A172 (cell line): ENCODE measurements around the gene CTNNA2. TPM values are rescaled to one million over a fixed set of nuclear protein-coding genes. Genes with fewer than 3 reads are reported as not detected.

Source experiments
- DNase-seq: peaks from one replicate; pipeline ENCODE4 v3.0.0-alpha.2; 2015; ENCODE audit warnings: low spot score
- total RNA-seq: library from RNA; depleted of rRNA; stranded (reverse); fragments of >200 nt; shearing (Covaris generic); gene quantifications from 2 replicates; pipeline ENCODE4 v1.2.3, GENCODE V29; 2014

Gene CTNNA2
- total RNA-seq, 1 experiment from 2014 or later, result 0.31 TPM

GRCh38 chr2:79789811-79790210, 277.0 kb downstream of the CTNNA2 start:
- DNase-seq, result no peak

GRCh38 chr2:79792090-79792489, 279.2 kb downstream of the CTNNA2 start:
- DNase-seq, result no peak

GRCh38 chr2:79793006-79793405, 280.2 kb downstream of the CTNNA2 start:
- DNase-seq, result no peak

- no peak for DNase-seq
Observed at GRCh38 chr2:79796641-79797040, 283.8 kb downstream of the CTNNA2 start.

GRCh38 chr2:79798776-79799175, 285.9 kb downstream of the CTNNA2 start:
- DNase-seq, result no peak

GRCh38 chr2:79799729-79800128, 286.9 kb downstream of the CTNNA2 start:
- DNase-seq, result no peak

GRCh38 chr2:79801082-79801481, 288.2 kb downstream of the CTNNA2 start:
- no peak for DNase-seq

- no peak for DNase-seq
Observed at GRCh38 chr2:79817288-79817687, 304.4 kb downstream of the CTNNA2 start.

GRCh38 chr2:79820281-79820680, 307.4 kb downstream of the CTNNA2 start:
- no peak for DNase-seq

GRCh38 chr2:79822136-79822535, 309.3 kb downstream of the CTNNA2 start:
- no peak for DNase-seq

- DNase-seq, result no peak
Observed at GRCh38 chr2:79824086-79824786, 311.4 kb downstream of the CTNNA2 start.

- DNase-seq, result no peak
Observed at GRCh38 chr2:79827881-79828280, 315.0 kb downstream of the CTNNA2 start.

- DNase-seq, result no peak
Observed at GRCh38 chr2:79830501-79830900, 317.6 kb downstream of the CTNNA2 start.

GRCh38 chr2:79831961-79832360, 319.1 kb downstream of the CTNNA2 start:
- DNase-seq, result no peak

- no peak for DNase-seq
Observed at GRCh38 chr2:79832511-79833234, 319.8 kb downstream of the CTNNA2 start.

GRCh38 chr2:79833235-79833878, 320.5 kb downstream of the CTNNA2 start:
- DNase-seq, result no peak

- no peak for DNase-seq
Observed at GRCh38 chr2:79835911-79836310, 323.1 kb downstream of the CTNNA2 start.

- DNase-seq, result no peak
Observed at GRCh38 chr2:79844011-79844410, 331.2 kb downstream of the CTNNA2 start.

GRCh38 chr2:79846878-79847277, 334.0 kb downstream of the CTNNA2 start:
- no peak for DNase-seq

GRCh38 chr2:79849241-79849640, 336.4 kb downstream of the CTNNA2 start:
- no peak for DNase-seq

- no peak for DNase-seq
Observed at GRCh38 chr2:79849949-79850348, 337.1 kb downstream of the CTNNA2 start.

- no peak for DNase-seq
Observed at GRCh38 chr2:79850912-79851311, 338.1 kb downstream of the CTNNA2 start.
